ENCODE measurements around the gene CIZ1. TPM values are rescaled to one million over a fixed set of nuclear protein-coding genes. Genes with fewer than 3 reads are reported as not detected.
A peak's percentile ranks its signal among the peaks of the same experiment; 100 is the strongest.

The CIZ1 gene
- total and polyA plus RNA-seq, 2 of the 13 experiments (the other 11 are each of a cell fraction or from before 2014, with no cell fraction given), result 30.6 to 50.3 TPM

GRCh38 chr9:128149951-128150593 is 41.3 kb downstream of the CIZ1 start:
- BruUV-seq (replicated peaks), result no TSS peak
- peak overlapping the region; percentile 71 for H3K4me2 ChIP-seq (ENCODE audit: low read depth, low read length)
- intact Hi-C loops (cut with micrococcal nuclease; ENCODE audit: unreplicated experiment), result no loop called here
- no peaks in the 10 kb centered on the region for H3K36me3 ChIP-seq (replicated peaks in 1 of 2; ENCODE audit: control insufficient read depth in 1 of 2, insufficient read depth in 2 of 2, low read length in 2 of 2)
- peaks cover 9 to 50% of the 10 kb centered on the region in 2 experiments; a peak in 4 of 5 replicates for H3K27me3 ChIP-seq (ENCODE audit: control insufficient read depth in 1 of 2, insufficient read depth in 2 of 2, low read length in 2 of 2)
- no peak overlapping the region for H3K9ac ChIP-seq (ENCODE audit: insufficient read depth, low read depth, low read length)
- DNase-seq (ENCODE audit: low spot score) (no peak), FAIRE-seq (no peak), ATAC-seq (no peak; the same call in 2 of the 3 replicates)
- no peak overlapping the region for H2AFZ ChIP-seq (ENCODE audit: low read length)
- no peaks in the 10 kb centered on the region for H3K9me3 ChIP-seq (ENCODE audit: low read length)
- no peaks in the 10 kb centered on the region for H4K20me1 ChIP-seq (ENCODE audit: insufficient read depth, low read length)
- no peak overlapping the region for H3K27ac ChIP-seq (ENCODE audit: extremely low read length, insufficient read depth, low read length)
- in situ Hi-C loops (cut with HindIII; ENCODE audit: extremely low pct_ligation_motif_present, low pct_unique_long_range_greater_than_20kb), result no loop called here
- H3K4me1 ChIP-seq (ENCODE audit: insufficient read depth, low read length), result peaks cover 71% of the 10 kb centered on the region
- CTCF ChIA-PET (ENCODE audit: low intra/inter-chr PET ratio, low total read pairs), result no interaction called here
- H3K4me3 ChIP-seq (replicated peaks in 1 of 3; ENCODE audit: insufficient read depth in 1 of 3, low read depth in 2 of 3, low read length in 3 of 3), result peak overlapping the region in 1 of 3 experiments; percentile 50; a peak in 1 of 6 replicates
- POLR2A ChIA-PET, result interaction anchor here (0.6 to 2.3 kb wide), 5 partner anchors 8 to 22 kb away, joined by 3 to 36 read pairs (median 5); partner anchors contain the start of gene BBLN
- TF ChIP-seq CREB1 (IDR thresholded peaks at IDR 0.05), result peak; percentile 86
- TF ChIP-seq CREB1 (CRISPR knock-in tag; IDR thresholded peaks at IDR 0.05), result no peak
- no peak for TF ChIP-seq ZNF235 (CRISPR knock-in tag; IDR thresholded peaks at IDR 0.05; ENCODE audit: borderline replicate concordance)
- 0 out of 2 replicates have a peak, but pooled peaks have one; percentile 39 for TF ChIP-seq ZNF605 (CRISPR knock-in tag; IDR thresholded peaks at IDR 0.05)
- 0 out of 2 replicates have a peak, but pooled peaks have one; percentile 34 for TF ChIP-seq ZNF547 (CRISPR knock-in tag; IDR thresholded peaks at IDR 0.05)
- TF ChIP-seq CHD4 (IDR thresholded peaks at IDR 0.05; ENCODE audit: borderline replicate concordance, low read length), result no peak
- TF ChIP-seq SALL1 (CRISPR knock-in tag; IDR thresholded peaks at IDR 0.05), result peak; percentile 12; the same call in 1 of the 2 replicates
- TF ChIP-seq AHR (CRISPR knock-in tag; IDR thresholded peaks at IDR 0.05), result 0 out of 2 replicates have a peak, but pooled peaks have one; percentile 9
- no peak for TF ChIP-seq ZNF282 (IDR thresholded peaks at IDR 0.05; ENCODE audit: partially characterized antibody)
- TF ChIP-seq, protein P1, sequence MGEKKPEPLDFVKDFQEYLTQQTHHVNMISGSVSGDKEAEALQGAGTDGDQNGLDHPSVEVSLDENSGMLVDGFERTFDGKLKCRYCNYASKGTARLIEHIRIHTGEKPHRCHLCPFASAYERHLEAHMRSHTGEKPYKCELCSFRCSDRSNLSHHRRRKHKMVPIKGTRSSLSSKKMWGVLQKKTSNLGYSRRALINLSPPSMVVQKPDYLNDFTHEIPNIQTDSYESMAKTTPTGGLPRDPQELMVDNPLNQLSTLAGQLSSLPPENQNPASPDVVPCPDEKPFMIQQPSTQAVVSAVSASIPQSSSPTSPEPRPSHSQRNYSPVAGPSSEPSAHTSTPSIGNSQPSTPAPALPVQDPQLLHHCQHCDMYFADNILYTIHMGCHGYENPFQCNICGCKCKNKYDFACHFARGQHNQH (CRISPR knock-in tag; IDR thresholded peaks at IDR 0.05), result no peak
- TF ChIP-seq SOX6 (IDR thresholded peaks at IDR 0.05), result no peak
- TF ChIP-seq SOX6 (CRISPR knock-in tag; IDR thresholded peaks at IDR 0.05), result no peak
- no peaks in the 10 kb centered on the region for H3K79me2 ChIP-seq (ENCODE audit: insufficient read depth, low read length)
- 41% methylated on average over 9 of the region's 11 CpGs for WGBS (ENCODE audit: low lambda C conversion rate)

Measured in HepG2 (cell line).